HG02884 (cell line): ENCODE data around the gene ERVW-1.
A peak's percentile ranks its signal among the peaks of the same experiment; 100 is the strongest.
"Not testable (repeated sequence)": the region's sequence is repeated elsewhere in the genome, so short reads cannot be mapped to it uniquely, and the experiment has no call there.

Experiments used
- ATAC-seq: cut with Tn5 transposase; IDR thresholded peaks from one replicate; pipeline ENCODE4 v1.9.1; 2021; ENCODE audit warnings: mild to moderate bottlenecking, moderate library complexity; ENCODE audit not compliant: unreplicated experiment

Gene ERVW-1

GRCh38 chr7:92475261-92475770, 2.4 kb downstream of the ERVW-1 start:
- ATAC-seq = not testable (repeated sequence)

- ATAC-seq = not testable (repeated sequence)
Measured at GRCh38 chr7:92473989-92474388, 3.8 kb downstream of the ERVW-1 start.

- not testable (repeated sequence) for ATAC-seq
Measured at GRCh38 chr7:92468589-92468988, 9.2 kb downstream of the ERVW-1 start.

- ATAC-seq = no peak
Measured at GRCh38 chr7:92466682-92467081, 11.1 kb downstream of the ERVW-1 start.

- no peak for ATAC-seq
Measured at GRCh38 chr7:92464515-92464914, 13.2 kb downstream of the ERVW-1 start.

GRCh38 chr7:92462560-92462959, 15.2 kb downstream of the ERVW-1 start:
- no peak for ATAC-seq

- peak; percentile 65 for ATAC-seq
Measured at GRCh38 chr7:92461027-92462003, 16.4 kb downstream of the ERVW-1 start.

- no peak for ATAC-seq
Measured at GRCh38 chr7:92460510-92460909, 17.2 kb downstream of the ERVW-1 start.

- ATAC-seq = no peak
Measured at GRCh38 chr7:92460109-92460508, 17.6 kb downstream of the ERVW-1 start.

- no peak for ATAC-seq
Measured at GRCh38 chr7:92456236-92456635, 21.5 kb downstream of the ERVW-1 start.

- no peak for ATAC-seq
Measured at GRCh38 chr7:92451645-92452044, 26.1 kb downstream of the ERVW-1 start.

GRCh38 chr7:92448205-92448747, 29.5 kb downstream of the ERVW-1 start:
- peak; percentile 43 for ATAC-seq

GRCh38 chr7:92447345-92448204, 30.2 kb downstream of the ERVW-1 start, which contains the start of gene GATAD1:
Gene GATAD1, plus strand, starts transcription at chr7:92447482. Its CDS starts 248 bp downstream, at chr7:92447730.
- peak; percentile 85 for ATAC-seq

GRCh38 chr7:92446869-92447344, 30.8 kb downstream of the ERVW-1 start:
- no peak for ATAC-seq

GRCh38 chr7:92442720-92443119, 35.0 kb downstream of the ERVW-1 start:
- ATAC-seq = not testable (repeated sequence)

- no peak for ATAC-seq
Measured at GRCh38 chr7:92437956-92438491, 39.7 kb downstream of the ERVW-1 start.

- ATAC-seq = no peak
Measured at GRCh38 chr7:92436612-92437445, 40.9 kb downstream of the ERVW-1 start.

GRCh38 chr7:92435542-92435941, 42.2 kb downstream of the ERVW-1 start:
- no peak for ATAC-seq

- ATAC-seq = no peak
Measured at GRCh38 chr7:92433019-92433418, 44.7 kb downstream of the ERVW-1 start.
